Esophagus squamous epithelium (tissue), 4 donors: ENCODE data around the gene CACHD1.

Experiments used
- CTCF ChIP-seq, 6 experiments: fragments of 450-650 bp in 4 of 6; fragments of 200-600 bp in 2 of 6; sonication (generic) in 2 of 6; IDR thresholded peaks; one replicate each; pipeline ENCODE4 v1.5.1; 2016 to 2019; ENCODE audit warnings: antibody characterized with exemption in 6 of 6, mild to moderate bottlenecking in 4 of 6, moderate library complexity in 4 of 6
- POLR2A ChIP-seq, 4 donors: fragments of 450-650 bp; IDR thresholded peaks; one replicate each; pipeline ENCODE4 v1.6.1; 2017; ENCODE audit warnings: antibody characterized with exemption in 4 of 4, mild to moderate bottlenecking in 4 of 4, moderate library complexity in 3 of 4

GRCh38 chr1:64654519-64655341 lies 184.8 kb downstream of the CACHD1 start:
- TF ChIP-seq POLR2A (IDR thresholded peaks at IDR 0.05) = no peak
- peak in 3 of 6 experiments; percentile 14 to 24 (median 14) for TF ChIP-seq CTCF (IDR thresholded peaks at IDR 0.05)
